ENCODE data around the gene CARD6.
A peak's percentile ranks its signal among the peaks of the same experiment; 100 is the strongest.

GRCh38 chr5:40904205-40904993 lies 63.2 kb downstream of the CARD6 start:
- peak; percentile 12 to 95 (median 84) for TF ChIP-seq CTCF (IDR thresholded peaks at IDR 0.05)
- no peak for TF ChIP-seq POLR2A (IDR thresholded peaks at IDR 0.05)

Data from Peyer's patch (tissue), 4 donors.